GM21447 (cell line): Measurements from ENCODE around the gene OR2T35.

Experiments used
- ATAC-seq: cut with Tn5 transposase; IDR thresholded peaks from one replicate; pipeline ENCODE4 v1.9.1; 2021; ENCODE audit not compliant: unreplicated experiment

The OR2T35 gene

GRCh38 chr1:248627971-248628844, 16.9 kb downstream of the OR2T35 start:
- ATAC-seq = peak; percentile 91

GRCh38 chr1:248625971-248626370, 19.1 kb downstream of the OR2T35 start:
- no peak for ATAC-seq

- ATAC-seq = no peak
These were observed 19.9 kb downstream of the OR2T35 start for GRCh38 chr1:248625166-248625565.

- ATAC-seq = peak; percentile 89
These were observed 22.5 kb downstream of the OR2T35 start for GRCh38 chr1:248622570-248623001.

DNA sequence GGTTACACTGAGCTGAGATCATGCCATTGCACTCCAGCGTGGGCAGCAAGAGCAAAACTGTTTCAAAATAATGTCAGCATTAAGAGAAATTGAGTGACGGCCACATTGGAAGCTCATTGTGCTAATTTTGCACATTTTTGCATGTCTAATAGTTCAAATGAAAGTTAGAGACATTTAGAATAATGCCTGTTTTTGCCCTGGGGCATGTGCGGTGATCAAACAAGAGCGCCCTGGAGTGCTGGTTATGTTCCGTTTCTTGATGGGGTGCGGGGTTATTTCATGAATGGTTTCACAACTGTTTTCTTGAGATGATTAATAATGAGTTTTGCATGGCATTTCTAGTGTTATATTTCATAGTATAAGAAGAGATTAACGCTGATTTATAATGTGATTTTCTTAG, 23.3 kb downstream of the OR2T35 start:
- ATAC-seq = no peak

GRCh38 chr1:248618878-248619277, 26.2 kb downstream of the OR2T35 start:
- no peak for ATAC-seq

DNA sequence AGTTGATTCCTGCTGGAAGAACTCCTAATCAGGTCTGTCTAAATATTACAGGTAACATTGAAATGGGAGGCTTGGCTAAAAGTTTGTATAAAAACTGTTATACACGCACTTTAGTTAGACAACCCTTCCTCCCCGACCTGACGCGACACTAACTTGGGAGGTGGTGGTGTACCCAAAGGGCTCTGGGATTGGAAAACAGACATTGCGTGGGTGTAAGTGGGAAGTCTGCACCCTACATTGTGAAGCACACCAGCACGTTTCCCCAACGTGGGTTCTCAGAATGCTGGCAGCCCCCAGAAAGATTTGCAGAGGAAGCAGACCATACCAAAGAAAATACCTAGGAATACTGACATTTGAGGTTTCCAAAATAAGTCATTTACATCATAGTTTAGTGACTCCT, 27.0 kb downstream of the OR2T35 start:
- no peak for ATAC-seq

GRCh38 chr1:248613742-248614141, 31.3 kb downstream of the OR2T35 start:
- peak; percentile 55 for ATAC-seq

GRCh38 chr1:248611883-248612414, 33.1 kb downstream of the OR2T35 start:
- ATAC-seq = no peak

DNA sequence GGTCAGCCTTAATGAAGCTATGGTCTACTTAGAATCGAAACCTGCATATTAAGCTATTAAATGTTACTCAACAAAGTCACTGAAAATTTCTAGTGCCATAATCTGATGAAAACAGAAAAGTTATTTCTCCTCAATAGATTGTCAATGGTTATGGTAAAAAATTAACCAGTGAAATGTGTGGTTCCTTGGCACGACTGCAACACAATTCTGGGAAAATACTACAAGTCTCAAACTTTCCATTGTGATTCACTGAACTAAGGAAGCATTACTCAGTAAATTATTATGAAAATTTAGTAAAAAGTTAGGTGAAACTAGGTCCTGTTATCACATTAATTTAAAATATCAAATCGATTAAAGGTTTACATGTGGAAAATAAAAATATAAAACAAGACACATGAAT, 34.8 kb downstream of the OR2T35 start:
- ATAC-seq = no peak

DNA sequence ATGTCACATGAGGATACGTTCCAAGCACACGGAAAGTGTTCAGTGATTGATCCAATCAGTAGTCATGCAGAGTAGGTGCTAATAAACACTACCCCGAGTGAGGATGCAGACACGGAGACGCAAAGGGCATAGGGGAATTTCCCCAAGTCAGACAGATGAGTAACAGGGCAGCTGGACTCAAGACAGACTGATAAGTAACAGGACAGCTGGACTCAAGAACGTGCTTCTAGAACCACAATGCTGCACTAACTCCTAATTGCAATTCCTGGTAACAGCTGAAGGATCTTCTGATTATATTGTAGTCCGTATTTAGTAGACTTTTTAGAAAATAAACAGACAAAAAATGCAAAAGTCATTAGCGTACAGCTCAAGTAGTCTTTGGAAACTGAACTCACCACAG, 45.7 kb downstream of the OR2T35 start:
- ATAC-seq = no peak

DNA sequence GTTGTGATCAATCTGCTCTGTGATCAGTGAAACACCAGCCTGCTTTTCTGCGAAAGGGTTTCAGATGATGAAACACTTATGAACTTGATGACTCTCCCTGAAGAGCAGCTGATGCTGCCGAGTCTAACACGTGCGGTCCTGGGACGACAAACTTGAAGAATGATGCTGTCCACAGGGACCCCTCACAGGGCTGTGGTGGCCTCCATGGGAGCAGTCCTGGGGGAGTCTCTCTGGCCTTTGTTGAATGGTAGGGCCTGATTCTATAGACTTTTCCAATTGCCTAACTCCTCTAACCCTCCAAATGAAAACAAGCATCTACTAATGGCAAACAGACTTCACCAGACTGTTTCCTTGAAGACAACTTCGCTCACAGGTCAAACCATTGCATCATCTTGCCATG, 47.5 kb downstream of the OR2T35 start, which contains the start of gene OR2T10:
Gene OR2T10, minus strand, starts transcription at position 112 of the 400 bp plus-strand sequence. CDS start 3,932 bp downstream, outside the sequence.
- ATAC-seq = no peak

- no peak for ATAC-seq
These were observed 48.5 kb downstream of the OR2T35 start for GRCh38 chr1:248596615-248597014.

DNA sequence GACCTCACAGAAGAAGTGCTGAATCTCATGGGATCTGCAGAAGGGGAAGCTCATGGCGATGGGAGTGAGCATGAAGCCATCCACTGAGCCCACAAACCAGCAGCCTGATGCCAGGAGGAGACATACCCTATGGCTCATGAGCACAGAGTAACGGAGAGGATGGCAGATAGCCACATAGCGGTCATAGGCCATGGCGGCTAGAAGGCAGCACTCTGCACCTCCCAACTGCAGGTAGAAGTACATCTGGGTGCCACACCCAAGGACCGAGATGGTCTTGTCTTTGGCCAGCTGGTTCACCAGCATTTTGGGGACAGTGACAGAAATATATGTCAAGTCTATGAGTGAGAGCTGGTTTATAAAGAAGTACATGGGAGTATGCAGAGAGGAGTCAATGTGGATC, 51.9 kb downstream of the OR2T35 start:
- no peak for ATAC-seq

DNA sequence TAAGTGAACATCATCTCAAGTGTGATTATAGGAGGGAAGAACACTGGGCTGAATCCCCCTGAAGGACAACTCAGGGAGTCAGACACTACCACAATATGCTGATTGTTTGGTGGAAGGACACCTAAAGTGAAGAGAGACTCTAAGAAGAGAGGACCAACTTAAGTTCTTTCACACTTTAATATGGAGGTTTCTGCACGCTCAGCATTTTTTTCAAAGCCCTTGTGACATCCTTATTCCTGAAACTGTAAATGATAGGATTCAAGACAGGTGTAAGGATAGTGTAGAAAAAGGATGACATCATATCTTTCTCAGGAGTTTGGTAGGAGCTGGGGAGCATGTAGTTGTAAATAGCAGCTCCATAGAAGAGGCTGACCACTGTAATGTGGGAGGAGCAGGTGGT, 52.4 kb downstream of the OR2T35 start:
- no peak for ATAC-seq

DNA sequence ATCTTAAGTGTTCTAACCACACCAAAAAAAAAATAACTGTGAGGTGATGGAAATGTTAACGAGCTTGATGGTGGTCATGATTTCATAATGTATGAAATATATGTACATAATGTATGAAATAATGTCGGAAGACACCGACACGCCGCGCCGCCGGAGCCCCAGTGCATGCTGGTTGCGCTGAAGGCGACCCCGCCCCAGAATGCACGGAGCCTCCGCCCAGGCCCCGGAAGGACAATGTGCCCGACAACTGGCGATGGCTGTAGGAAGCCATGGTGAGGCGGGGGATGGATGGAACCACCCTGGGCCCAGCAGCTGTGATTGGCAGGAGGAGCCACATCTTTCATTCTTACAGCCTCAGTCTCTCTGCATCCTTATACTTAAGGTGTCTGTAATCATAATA, 55.0 kb downstream of the OR2T35 start:
- no peak for ATAC-seq

- no peak for ATAC-seq
These were observed 55.7 kb downstream of the OR2T35 start for GRCh38 chr1:248589334-248589733.
